ENCODE results near the gene DNAJC21. TPM values are rescaled to one million over a fixed set of nuclear protein-coding genes. Genes with fewer than 3 reads are reported as not detected.

DNAJC21 gene
- total RNA-seq, 1 donor from 2014 or later, result 37.0 TPM

- Histone ChIP-seq H3K36me3 (ENCODE audit: control insufficient read depth, insufficient read depth, low read length) (no peaks in the 10 kb centered on the region), H3K4me3 (ENCODE audit: low read depth, low read length) (no peak overlapping the region), H3K27me3 (ENCODE audit: control insufficient read depth, insufficient read depth, low read length) (no peaks in the 10 kb centered on the region)
- no peak for DNase-seq (ENCODE audit: low read depth)
- TF ChIP-seq CTCF (IDR thresholded peaks at IDR 0.05; ENCODE audit: insufficient read depth, low read length, poor library complexity, severe bottlenecking), result no peak
These were observed 68.9 kb downstream of the DNAJC21 start for GRCh38 chr5:34998058-34998789.

- no peak for TF ChIP-seq CTCF (IDR thresholded peaks at IDR 0.05; ENCODE audit: insufficient read depth, low read length, poor library complexity, severe bottlenecking)
- Histone ChIP-seq H3K36me3 (ENCODE audit: control insufficient read depth, insufficient read depth, low read length) (no peaks in the 10 kb centered on the region), H3K27me3 (ENCODE audit: control insufficient read depth, insufficient read depth, low read length) (no peaks in the 10 kb centered on the region), H3K4me3 (ENCODE audit: low read depth, low read length) (no peak overlapping the region)
- no peak for DNase-seq (ENCODE audit: low read depth)
These were observed 72.5 kb downstream of the DNAJC21 start for GRCh38 chr5:35001842-35002241.

GRCh38 chr5:35002459-35002858 lies 73.1 kb downstream of the DNAJC21 start:
- Histone ChIP-seq H3K4me3 (ENCODE audit: low read depth, low read length) (no peak overlapping the region), H3K27me3 (ENCODE audit: control insufficient read depth, insufficient read depth, low read length) (no peaks in the 10 kb centered on the region), H3K36me3 (ENCODE audit: control insufficient read depth, insufficient read depth, low read length) (no peaks in the 10 kb centered on the region)
- no peak for TF ChIP-seq CTCF (IDR thresholded peaks at IDR 0.05; ENCODE audit: insufficient read depth, low read length, poor library complexity, severe bottlenecking)
- no peak for DNase-seq (ENCODE audit: low read depth)

GRCh38 chr5:35003018-35003957 lies 73.9 kb downstream of the DNAJC21 start:
- peak; percentile 90 for TF ChIP-seq CTCF (IDR thresholded peaks at IDR 0.05; ENCODE audit: insufficient read depth, low read length, poor library complexity, severe bottlenecking)
- H3K27me3 ChIP-seq (ENCODE audit: control insufficient read depth, insufficient read depth, low read length), result no peaks in the 10 kb centered on the region
- H3K4me3 ChIP-seq (ENCODE audit: low read depth, low read length), result no peak overlapping the region
- H3K36me3 ChIP-seq (ENCODE audit: control insufficient read depth, insufficient read depth, low read length), result no peaks in the 10 kb centered on the region
- no peak for DNase-seq (ENCODE audit: low read depth)

GRCh38 chr5:35004200-35004599 lies 74.8 kb downstream of the DNAJC21 start:
- Histone ChIP-seq H3K27me3 (ENCODE audit: control insufficient read depth, insufficient read depth, low read length) (no peaks in the 10 kb centered on the region), H3K4me3 (ENCODE audit: low read depth, low read length) (no peak overlapping the region), H3K36me3 (ENCODE audit: control insufficient read depth, insufficient read depth, low read length) (no peaks in the 10 kb centered on the region)
- no peak for TF ChIP-seq CTCF (IDR thresholded peaks at IDR 0.05; ENCODE audit: insufficient read depth, low read length, poor library complexity, severe bottlenecking)
- no peak for DNase-seq (ENCODE audit: low read depth)

All from kidney epithelial cell (primary cell).